CD4-positive, alpha-beta T cell treated with Interleukin-15 for 1 hour (primary cell): Measurements from ENCODE around the gene ACKR2.
"Not testable (repeated sequence)": the region's sequence is repeated elsewhere in the genome, so short reads cannot be mapped to it uniquely, and the experiment has no call there.

Experiments
- DNase-seq: peaks from one replicate; pipeline ENCODE4 v3.0.0-alpha.2; 2020

ACKR2 gene

GRCh38 chr3:42864321-42864950, 55.2 kb downstream of the ACKR2 start:
- no peak for DNase-seq

- DNase-seq: no peak
These were observed 56.0 kb downstream of the ACKR2 start for GRCh38 chr3:42865256-42865655.

- DNase-seq: no peak
These were observed 57.9 kb downstream of the ACKR2 start for GRCh38 chr3:42867138-42867537.

- DNase-seq: no peak
These were observed 59.6 kb downstream of the ACKR2 start for GRCh38 chr3:42868841-42869240.

- DNase-seq: no peak
These were observed 62.4 kb downstream of the ACKR2 start for GRCh38 chr3:42871592-42872196.

GRCh38 chr3:42872718-42873117, 63.5 kb downstream of the ACKR2 start:
- no peak for DNase-seq

- no peak for DNase-seq
These were observed 64.2 kb downstream of the ACKR2 start for GRCh38 chr3:42873221-42873982.

GRCh38 chr3:42874749-42875148, 65.5 kb downstream of the ACKR2 start:
- no peak for DNase-seq

- no peak for DNase-seq
These were observed 66.3 kb downstream of the ACKR2 start, which contains the start of gene CYP8B1 for GRCh38 chr3:42875325-42876151. CYP8B1 (minus strand) TSS chr3:42875879; CDS start chr3:42875816, 63 bp downstream.

GRCh38 chr3:42876401-42876800, 67.2 kb downstream of the ACKR2 start:
- DNase-seq: no peak

- no peak for DNase-seq
These were observed 67.9 kb downstream of the ACKR2 start for GRCh38 chr3:42876940-42877720.

GRCh38 chr3:42877881-42878280, 68.6 kb downstream of the ACKR2 start:
- no peak for DNase-seq

GRCh38 chr3:42880183-42880582, 70.9 kb downstream of the ACKR2 start:
- DNase-seq: no peak

- DNase-seq: peak; percentile 90
These were observed 71.6 kb downstream of the ACKR2 start for GRCh38 chr3:42880601-42881451.

- not testable (repeated sequence) for DNase-seq
These were observed 74.1 kb downstream of the ACKR2 start for GRCh38 chr3:42883251-42883930.

GRCh38 chr3:42884324-42884723, 75.1 kb downstream of the ACKR2 start:
- DNase-seq: no peak

GRCh38 chr3:42886294-42886822, 77.1 kb downstream of the ACKR2 start:
- DNase-seq: no peak

- DNase-seq: no peak
These were observed 77.8 kb downstream of the ACKR2 start for GRCh38 chr3:42887084-42887483.

- DNase-seq: no peak
These were observed 81.8 kb downstream of the ACKR2 start for GRCh38 chr3:42891042-42891441.

- DNase-seq: no peak
These were observed 82.9 kb downstream of the ACKR2 start for GRCh38 chr3:42892169-42892568.
